Spleen (tissue), 11 donors: ENCODE measurements around the gene HTR2A. TPM values are rescaled to one million over a fixed set of nuclear protein-coding genes. Genes with fewer than 3 reads are reported as not detected.

Experiments
- DNase-seq: peaks from one replicate; pipeline ENCODE4 v3.0.0-alpha.2; 2020
- H3K27ac ChIP-seq, 8 donors: fragments of 200-600 bp; sonication (generic) in 7 of 8; 1 replicate in 4 of 8; 2 replicates in 4 of 8; pipeline versions ENCODE4 v1.5.0 to v1.8.0; 2016 to 2021; ENCODE audit warnings: inconsistent platforms in 4 of 8, mild to moderate bottlenecking in 4 of 8, moderate library complexity in 1 of 8
- H3K27me3 ChIP-seq, 7 donors: fragments of 200-600 bp; sonication (generic) in 6 of 7; replicated peaks in 1 of 7; 1 replicate in 4 of 7; 2 replicates in 3 of 7; pipeline versions ENCODE4 v1.5.0 to v1.8.0; 2016 to 2021; ENCODE audit warnings: inconsistent platforms in 3 of 7, mild to moderate bottlenecking in 1 of 7
- H3K36me3 ChIP-seq, 6 donors: fragments of 200-600 bp; sonication (generic) in 5 of 6; 1 replicate in 4 of 6; 2 replicates in 2 of 6; pipeline versions ENCODE4 v1.5.0 to v1.8.0; 2016 to 2021; ENCODE audit warnings: inconsistent platforms in 2 of 6
- H3K4me1 ChIP-seq, 6 donors: fragments of 200-600 bp; sonication (generic) in 5 of 6; 1 replicate in 3 of 6; 2 replicates in 3 of 6; pipeline versions ENCODE4 v1.5.0 to v1.8.0; 2016 to 2021; ENCODE audit warnings: inconsistent platforms in 3 of 6
- H3K4me3 ChIP-seq, 8 donors: fragments of 200-600 bp; sonication (generic) in 7 of 8; 1 replicate in 4 of 8; 2 replicates in 4 of 8; pipeline versions ENCODE4 v1.5.0 to v1.8.0; 2016 to 2021; ENCODE audit warnings: inconsistent platforms in 4 of 8, mild to moderate bottlenecking in 4 of 8, moderate library complexity in 2 of 8
- H3K9me3 ChIP-seq, 8 donors: fragments of 200-600 bp; sonication (generic) in 7 of 8; 1 replicate in 4 of 8; 2 replicates in 4 of 8; pipeline versions ENCODE4 v1.5.0 to v1.8.0; 2016 to 2021; ENCODE audit warnings: inconsistent platforms in 4 of 8
- CTCF ChIP-seq, 11 experiments: fragments of 200-600 bp in 7 of 11; fragments of 450-650 bp in 4 of 11; sonication (generic) in 4 of 11; IDR thresholded peaks in 8 of 11; conservative IDR thresholded peaks in 3 of 11; 1 replicate in 7 of 11; 2 replicates in 4 of 11; pipeline versions ENCODE4 v1.4.0 to v1.8.0; 2016 to 2021; ENCODE audit warnings: antibody characterized with exemption in 11 of 11, inconsistent platforms in 4 of 11, mild to moderate bottlenecking in 1 of 11
- POLR2A ChIP-seq, 3 donors: fragments of 450-650 bp; IDR thresholded peaks; one replicate each; pipeline ENCODE4 v1.5.1; 2017; ENCODE audit warnings: antibody characterized with exemption in 3 of 3, mild to moderate bottlenecking in 1 of 3
- POLR2AphosphoS5 ChIP-seq, 3 donors: sonication (generic); formaldehyde crosslinking; IDR thresholded peaks; one replicate each; pipeline ENCODE4 v1.5.1; 2017; ENCODE audit warnings: antibody characterized with exemption in 3 of 3
- WGBS, 5 donors: extraction: QIAGEN DNeasy Blood & Tissue Kit in 3 of 5; methylation state at CpG; one replicate each; pipeline versions ENCODE4 v1.1.5 to v1.1.7; 2013 to 2018; 5-methylcytosine and 5-hydroxymethylcytosine counted together
- intact Hi-C: fragments of 100-400 bp; cut with DNase I; formaldehyde crosslinking; loops from one replicate; pipeline ENCODE4 v1.15.0; 2023; ENCODE audit warnings: low total_unique reads
- polyA plus RNA-seq, 3 donors: library from polyadenylated mRNA; stranded (reverse); fragments of 200-250 nt; gene quantifications; one replicate each; pipeline ENCODE4 v1.2.1, GENCODE V29; 2013
- total RNA-seq, 7 donors: library from RNA; depleted of rRNA in 3 of 7; stranded (reverse); fragments of >200 nt in 3 of 7; fragmentation: NEBNext Ultra II Directional in 4 of 7; extraction: Animal tissue kit (Norgen Biotek cat#: 25700) in 4 of 7; gene quantifications; one replicate each; pipeline versions ENCODE4 v1.1.0 to v1.2.1, GENCODE V29; 2016 to 2021
- donor health status: healthy with polysubstance abuse.
- donor health status: DM: no; HTN: no; CAD: no; lungs with moderate emphysema.
- donor health status: DM: no; HTN: no; CAD: no.
- donor health status: Bipolar disorder and iron deficiency.
- donor health status: healthy.
- donor health status: DM: no; HTN: no; CAD: no.
- donor health status: DM: yes; HTN: yes; CAD: no.

Gene HTR2A
- total and polyA plus RNA-seq, 10 donors: 0.03 to 0.15 (median 0.07) TPM; not detected in 7

- TF ChIP-seq POLR2A (IDR thresholded peaks at IDR 0.05) (no peak), POLR2AphosphoS5 (IDR thresholded peaks at IDR 0.05) (no peak), CTCF (IDR thresholded peaks at IDR 0.05 in 8 of 11, conservative IDR thresholded peaks at IDR 0.05 in 3 of 11) (no peak)
- H3K4me3 ChIP-seq: no peak overlapping the region
- no peaks in the 10 kb centered on the region for H3K9me3 ChIP-seq
- no peaks in the 10 kb centered on the region for H3K4me1 ChIP-seq
- intact Hi-C loops: no loop called here
- H3K27me3 ChIP-seq: peaks cover 0 to 28% (median 0%) of the 10 kb centered on the region in 7 donors
- no peak overlapping the region for H3K27ac ChIP-seq
- no peak for DNase-seq
- H3K36me3 ChIP-seq: no peaks in the 10 kb centered on the region
- 89 to 97% (median 96%) methylated on average over 3 of the region's 3 CpGs for WGBS, 5 donors
Measured at GRCh38 chr13:46884531-46884930, 12.3 kb downstream of the HTR2A start.

GRCh38 chr13:46881621-46882020 is 15.2 kb downstream of the HTR2A start:
- H3K36me3 ChIP-seq: no peaks in the 10 kb centered on the region
- intact Hi-C loops: no loop called here
- no peaks in the 10 kb centered on the region for H3K9me3 ChIP-seq
- no peak overlapping the region for H3K27ac ChIP-seq
- DNase-seq: no peak
- H3K4me3 ChIP-seq: no peak overlapping the region
- WGBS, 5 donors: 39 to 65% (median 48%) methylated on average over 2 of the region's 2 CpGs
- peaks cover 0 to 26% (median 0%) of the 10 kb centered on the region in 7 donors for H3K27me3 ChIP-seq
- no peaks in the 10 kb centered on the region for H3K4me1 ChIP-seq
- TF ChIP-seq POLR2AphosphoS5 (IDR thresholded peaks at IDR 0.05): no peak
- TF ChIP-seq CTCF (IDR thresholded peaks at IDR 0.05 in 8 of 11, conservative IDR thresholded peaks at IDR 0.05 in 3 of 11): no peak
- TF ChIP-seq POLR2A (IDR thresholded peaks at IDR 0.05): no peak

- 78 to 87% (median 83%) methylated on average over 5 of the region's 5 CpGs for WGBS, 5 donors
- Histone ChIP-seq H3K4me1 (no peaks in the 10 kb centered on the region), H3K27ac (no peak overlapping the region), H3K27me3 (peaks cover 0 to 7% (median 0%) of the 10 kb centered on the region in 7 donors), H3K9me3 (no peaks in the 10 kb centered on the region), H3K36me3 (no peaks in the 10 kb centered on the region), H3K4me3 (no peak overlapping the region)
- no peak for DNase-seq
- intact Hi-C loops: no loop called here
- TF ChIP-seq POLR2AphosphoS5 (IDR thresholded peaks at IDR 0.05) (no peak), CTCF (IDR thresholded peaks at IDR 0.05 in 8 of 11, conservative IDR thresholded peaks at IDR 0.05 in 3 of 11) (no peak), POLR2A (IDR thresholded peaks at IDR 0.05) (no peak)
Measured at GRCh38 chr13:46874006-46874405, 22.8 kb downstream of the HTR2A start.

GRCh38 chr13:46871557-46871956 is 25.3 kb downstream of the HTR2A start:
- intact Hi-C loops: no loop called here
- no peaks in the 10 kb centered on the region for H3K36me3 ChIP-seq
- no peak for DNase-seq
- H3K4me1 ChIP-seq: no peaks in the 10 kb centered on the region
- H3K9me3 ChIP-seq: no peaks in the 10 kb centered on the region
- 88 to 91% (median 89%) methylated on average over 2 of the region's 2 CpGs for WGBS, 5 donors
- peaks cover 0 to 3% (median 0%) of the 10 kb centered on the region in 7 donors for H3K27me3 ChIP-seq
- TF ChIP-seq POLR2AphosphoS5 (IDR thresholded peaks at IDR 0.05) (no peak), CTCF (IDR thresholded peaks at IDR 0.05 in 8 of 11, conservative IDR thresholded peaks at IDR 0.05 in 3 of 11) (no peak)
- H3K27ac ChIP-seq: no peak overlapping the region
- H3K4me3 ChIP-seq: no peak overlapping the region
